ENCODE data around the gene KARS1. TPM values are rescaled to one million over a fixed set of nuclear protein-coding genes. Genes with fewer than 3 reads are reported as not detected.

The KARS1 gene
- total and polyA plus RNA-seq, 2 of the 4 experiments (the other 2 are of a cell fraction) = 122 to 228 TPM

DNA sequence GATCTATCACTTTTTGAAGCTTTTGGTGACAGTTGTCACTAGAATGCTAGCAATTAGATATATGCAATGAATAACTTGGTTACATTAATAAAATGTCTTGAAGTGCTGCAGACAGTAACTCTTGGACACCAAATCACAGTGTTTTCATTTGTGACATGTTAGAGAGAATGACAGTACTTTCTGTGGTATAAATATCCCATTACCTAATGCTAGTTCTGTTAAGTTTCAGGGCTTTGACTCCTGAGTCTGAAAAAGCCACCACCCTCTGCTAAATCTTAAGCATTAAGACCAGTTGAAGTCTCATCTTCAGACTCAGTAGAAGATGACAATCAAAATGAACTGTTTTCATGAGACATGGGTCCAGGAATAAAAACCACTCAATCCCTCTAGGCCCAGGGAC, 39.9 kb upstream of the KARS1 start:
- Histone ChIP-seq H3K4me1 (ENCODE audit: control insufficient read depth, insufficient read depth, low read length) (no peaks in the 10 kb centered on the region), H3K79me1 (ENCODE audit: low read depth in 1 of 2, low read length in 2 of 2) (no peaks in the 10 kb centered on the region), H3K18ac (ENCODE audit: low read depth, low read length) (no peak overlapping the region), H4K91ac (ENCODE audit: insufficient read depth, low read depth, low read length) (no peak overlapping the region), H3K9ac (ENCODE audit: low read depth, low read length) (no peak overlapping the region), H3K9me3 (ENCODE audit: control insufficient read depth, insufficient read depth, low read length) (peaks cover 4% of the 10 kb centered on the region; the same call in 1 of the 2 replicates), H3K23ac (ENCODE audit: low read depth, low read length) (no peak overlapping the region), H3K14ac (replicated peaks; ENCODE audit: low read depth, low read length) (no peak overlapping the region), H2AK9ac (replicated peaks; ENCODE audit: low read depth, low read length, poor library complexity) (no peak overlapping the region), H4K8ac (ENCODE audit: low read depth in 2 of 2, low read length in 2 of 2) (no peak overlapping the region), H3K27ac (ENCODE audit: insufficient read depth, low read length) (no peak overlapping the region), H4K5ac (ENCODE audit: low read depth, low read length) (no peak overlapping the region), H3K4ac (ENCODE audit: low read depth, low read length) (no peak overlapping the region), H2BK5ac (ENCODE audit: low read depth, low read length, poor library complexity, severe bottlenecking) (no peak overlapping the region), H3K27me3 (ENCODE audit: control insufficient read depth, insufficient read depth, low read length) (no peaks in the 10 kb centered on the region), H3K9me1 (ENCODE audit: insufficient read depth, low read length) (no peaks in the 10 kb centered on the region), H2BK15ac (ENCODE audit: low read depth, low read length) (no peak overlapping the region), H3K36me3 (ENCODE audit: control insufficient read depth, insufficient read depth, low read length) (no peaks in the 10 kb centered on the region), H4K20me1 (ENCODE audit: insufficient read depth, low read length) (no peaks in the 10 kb centered on the region), H2BK120ac (ENCODE audit: low read depth, low read length) (no peak overlapping the region), H3K4me2 (ENCODE audit: low read depth, low read length) (no peak overlapping the region), H2AK5ac (ENCODE audit: low read depth, low read length) (no peak overlapping the region), H3K4me3 (ENCODE audit: insufficient read depth, low read depth, low read length) (no peak overlapping the region), H3K56ac (ENCODE audit: extremely low read depth, insufficient read depth, low read length) (no peak overlapping the region), H2BK20ac (ENCODE audit: low read depth, low read length) (no peak overlapping the region), H2AFZ (replicated peaks; ENCODE audit: low read length, poor library complexity) (no peak overlapping the region)
- intact Hi-C loops (cut with micrococcal nuclease) = no loop called here
- no TSS peak for BruUV-seq (replicated peaks)
- ATAC-seq (ENCODE audit: low read depth) (no peak), DNase-seq (no peak)
- dilution Hi-C loops (cut with HindIII; ENCODE audit: low sequenced_read_pairs, unreplicated experiment) = no loop called here
- CTCF ChIA-PET = no interaction called here
- no peak for TF ChIP-seq RAD21 (IDR thresholded peaks at IDR 0.05; ENCODE audit: low read length)
- no peak for TF ChIP-seq CEBPB (IDR thresholded peaks at IDR 0.05; ENCODE audit: low read depth, low read length)
- TF ChIP-seq FOS (IDR thresholded peaks at IDR 0.05; ENCODE audit: low read depth, low read length) = no peak
- no peak for TF ChIP-seq SMC3 (IDR thresholded peaks at IDR 0.05; ENCODE audit: low read depth, low read length)
- TF ChIP-seq MAFK (IDR thresholded peaks at IDR 0.05; ENCODE audit: low read depth, low read length) = no peak
- TF ChIP-seq CHD1 (IDR thresholded peaks at IDR 0.05; ENCODE audit: low read depth, low read length) = no peak
- no peak for TF ChIP-seq BHLHE40 (IDR thresholded peaks at IDR 0.05; ENCODE audit: low read depth, low read length)
- TF ChIP-seq, protein P1, sequence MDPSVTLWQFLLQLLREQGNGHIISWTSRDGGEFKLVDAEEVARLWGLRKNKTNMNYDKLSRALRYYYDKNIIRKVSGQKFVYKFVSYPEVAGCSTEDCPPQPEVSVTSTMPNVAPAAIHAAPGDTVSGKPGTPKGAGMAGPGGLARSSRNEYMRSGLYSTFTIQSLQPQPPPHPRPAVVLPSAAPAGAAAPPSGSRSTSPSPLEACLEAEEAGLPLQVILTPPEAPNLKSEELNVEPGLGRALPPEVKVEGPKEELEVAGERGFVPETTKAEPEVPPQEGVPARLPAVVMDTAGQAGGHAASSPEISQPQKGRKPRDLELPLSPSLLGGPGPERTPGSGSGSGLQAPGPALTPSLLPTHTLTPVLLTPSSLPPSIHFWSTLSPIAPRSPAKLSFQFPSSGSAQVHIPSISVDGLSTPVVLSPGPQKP (IDR thresholded peaks at IDR 0.05; ENCODE audit: borderline replicate concordance, low read depth, low read length) = no peak
- TF ChIP-seq, protein P2, sequence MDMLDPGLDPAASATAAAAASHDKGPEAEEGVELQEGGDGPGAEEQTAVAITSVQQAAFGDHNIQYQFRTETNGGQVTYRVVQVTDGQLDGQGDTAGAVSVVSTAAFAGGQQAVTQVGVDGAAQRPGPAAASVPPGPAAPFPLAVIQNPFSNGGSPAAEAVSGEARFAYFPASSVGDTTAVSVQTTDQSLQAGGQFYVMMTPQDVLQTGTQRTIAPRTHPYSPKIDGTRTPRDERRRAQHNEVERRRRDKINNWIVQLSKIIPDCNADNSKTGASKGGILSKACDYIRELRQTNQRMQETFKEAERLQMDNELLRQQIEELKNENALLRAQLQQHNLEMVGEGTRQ (IDR thresholded peaks at IDR 0.05; ENCODE audit: low read depth, low read length) = no peak
- TF ChIP-seq RCOR1 (IDR thresholded peaks at IDR 0.05; ENCODE audit: insufficient replicate concordance, low read length) = no peak
- POLR2A ChIA-PET (ENCODE audit: unreplicated experiment) = no interaction called here
- in situ Hi-C loops (cut with MboI; ENCODE audit: low sequenced_read_pairs) = no loop called here
